IPS DF 6.9 (cell line): ENCODE results near the gene ATP13A2.

ENCODE experiments used
- DNase-seq: peaks from one replicate; pipeline ENCODE4 v3.0.0-alpha.2; 2013; ENCODE audit warnings: low read depth, low spot score
- H3K27ac ChIP-seq: one replicate; pipeline ENCODE4 v1.5.1; 2013; ENCODE audit warnings: low read length, control low read depth
- H3K27me3 ChIP-seq: 2 replicates; pipeline ENCODE4 v1.6.1; 2013; ENCODE audit warnings: mild to moderate bottlenecking, low read length; ENCODE audit not compliant: control insufficient read depth, insufficient read depth
- H3K36me3 ChIP-seq: 2 replicates; pipeline ENCODE4 v1.6.1; 2013; ENCODE audit warnings: low read length; ENCODE audit not compliant: control insufficient read depth, insufficient read depth
- H3K4me1 ChIP-seq: 2 replicates; pipeline ENCODE4 v1.6.1; 2013; ENCODE audit warnings: low read length; ENCODE audit not compliant: control insufficient read depth, insufficient read depth
- H3K4me3 ChIP-seq: 2 replicates; pipeline ENCODE4 v1.5.1; 2013; ENCODE audit warnings: mild to moderate bottlenecking, low read length
- H3K9me3 ChIP-seq: 2 replicates; pipeline ENCODE4 v1.6.1; 2013; ENCODE audit warnings: low read length, inconsistent platforms; ENCODE audit not compliant: control insufficient read depth, insufficient read depth
- WGBS: extraction: QIAGEN DNeasy Blood & Tissue Kit; methylation state at CpG from one replicate; pipeline ENCODE4 v1.1.7; 2013; ENCODE audit warnings: mixed read lengths, missing lambda C conversion rate; ENCODE audit not compliant: insufficient read length, insufficient coverage; 5-methylcytosine and 5-hydroxymethylcytosine counted together

Gene ATP13A2

GRCh38 chr1:17011439-17012307, at the start of gene ATP13A2:
TSS of gene ATP13A2 (minus strand) at chr1:17011928. CDS start at chr1:17011738, 190 bp downstream.
- DNase-seq = peak; percentile 74
- Histone ChIP-seq H3K36me3 (no peaks in the 10 kb centered on the region), H3K9me3 (no peaks in the 10 kb centered on the region), H3K4me1 (peaks cover 20% of the 10 kb centered on the region), H3K27ac (no peak within 1 kb of the TSS), H3K27me3 (no peaks in the 10 kb centered on the region), H3K4me3 (peak within 1 kb of the TSS; percentile 89)
- WGBS = no CpG with 5 or more reads among the region's 94 CpGs

GRCh38 chr1:17061486-17061885, 49.8 kb upstream of the ATP13A2 start:
- Histone ChIP-seq H3K36me3 (no peaks in the 10 kb centered on the region), H3K27me3 (no peaks in the 10 kb centered on the region), H3K27ac (no peak overlapping the region), H3K4me3 (no peak overlapping the region), H3K9me3 (no peaks in the 10 kb centered on the region), H3K4me1 (peaks cover 3% of the 10 kb centered on the region; the same call in 1 of the 2 replicates)
- WGBS = no CpG with 5 or more reads among the region's 3 CpGs
- DNase-seq = no peak

GRCh38 chr1:17060306-17060749, 48.6 kb upstream of the ATP13A2 start:
- DNase-seq = no peak

GRCh38 chr1:17059391-17060305, 47.9 kb upstream of the ATP13A2 start:
- no peaks in the 10 kb centered on the region for H3K27me3 ChIP-seq
- no peaks in the 10 kb centered on the region for H3K9me3 ChIP-seq
- no CpG with 5 or more reads among the region's 12 CpGs for WGBS
- H3K4me1 ChIP-seq = peaks cover 3% of the 10 kb centered on the region; the same call in 1 of the 2 replicates
- peak; percentile 70 for DNase-seq
- no peak overlapping the region for H3K4me3 ChIP-seq
- no peaks in the 10 kb centered on the region for H3K36me3 ChIP-seq
- H3K27ac ChIP-seq = no peak overlapping the region

More at GRCh38 chr1:17060306-17060749, 48.6 kb upstream of the ATP13A2 start:
- no CpG with 5 or more reads among the region's 11 CpGs for WGBS
- Histone ChIP-seq H3K4me3 (no peak overlapping the region), H3K27ac (no peak overlapping the region), H3K4me1 (peaks cover 3% of the 10 kb centered on the region; the same call in 1 of the 2 replicates), H3K36me3 (no peaks in the 10 kb centered on the region), H3K27me3 (no peaks in the 10 kb centered on the region), H3K9me3 (no peaks in the 10 kb centered on the region)

GRCh38 chr1:17056551-17056950, 44.8 kb upstream of the ATP13A2 start:
- H3K9me3 ChIP-seq = no peaks in the 10 kb centered on the region
- no peaks in the 10 kb centered on the region for H3K36me3 ChIP-seq
- H3K4me3 ChIP-seq = no peak overlapping the region
- WGBS = no CpG with 5 or more reads among the region's 4 CpGs
- no peak for DNase-seq
- no peak overlapping the region for H3K27ac ChIP-seq
- peaks cover 3% of the 10 kb centered on the region; the same call in 1 of the 2 replicates for H3K4me1 ChIP-seq
- no peaks in the 10 kb centered on the region for H3K27me3 ChIP-seq

- WGBS = no CpG with 5 or more reads among the region's 7 CpGs
- no peak overlapping the region for H3K4me3 ChIP-seq
- peaks cover 3% of the 10 kb centered on the region; the same call in 1 of the 2 replicates for H3K4me1 ChIP-seq
- no peak overlapping the region for H3K27ac ChIP-seq
- H3K9me3 ChIP-seq = no peaks in the 10 kb centered on the region
- H3K27me3 ChIP-seq = no peaks in the 10 kb centered on the region
- H3K36me3 ChIP-seq = no peaks in the 10 kb centered on the region; the same call in 1 of the 2 replicates
- DNase-seq = no peak
These were observed 44.1 kb upstream of the ATP13A2 start for GRCh38 chr1:17055801-17056200.

GRCh38 chr1:17053685-17054410, 42.1 kb upstream of the ATP13A2 start, which contains the start of gene SDHB:
TSS of gene SDHB (minus strand) at chr1:17054032. CDS start at chr1:17054019, 13 bp downstream.
- Histone ChIP-seq H3K27me3 (no peaks in the 10 kb centered on the region), H3K4me1 (no peaks in the 10 kb centered on the region), H3K4me3 (peak within 1 kb of the TSS; percentile 75), H3K27ac (no peak within 1 kb of the TSS), H3K9me3 (no peaks in the 10 kb centered on the region), H3K36me3 (peaks cover 2% of the 10 kb centered on the region; the same call in 1 of the 2 replicates)
- DNase-seq = peak; percentile 97
- no CpG with 5 or more reads among the region's 44 CpGs for WGBS

- peak overlapping the region; percentile 75 for H3K4me3 ChIP-seq
- no peak for DNase-seq
These were observed 41.5 kb upstream of the ATP13A2 start for GRCh38 chr1:17053086-17053684.

GRCh38 chr1:17052641-17053040, 40.9 kb upstream of the ATP13A2 start:
- no peak overlapping the region for H3K4me3 ChIP-seq
- H3K27ac ChIP-seq = no peak overlapping the region
- H3K9me3 ChIP-seq = no peaks in the 10 kb centered on the region
- H3K4me1 ChIP-seq = no peaks in the 10 kb centered on the region
- no peak for DNase-seq
- no peaks in the 10 kb centered on the region for H3K27me3 ChIP-seq
- H3K36me3 ChIP-seq = peaks cover 2% of the 10 kb centered on the region; the same call in 1 of the 2 replicates

More at GRCh38 chr1:17053086-17053684, 41.5 kb upstream of the ATP13A2 start:
- H3K27ac ChIP-seq = no peak overlapping the region
- no peaks in the 10 kb centered on the region for H3K9me3 ChIP-seq
- peaks cover 2% of the 10 kb centered on the region; the same call in 1 of the 2 replicates for H3K36me3 ChIP-seq
- no peaks in the 10 kb centered on the region for H3K4me1 ChIP-seq
- WGBS = no CpG with 5 or more reads among the region's 12 CpGs
- no peaks in the 10 kb centered on the region for H3K27me3 ChIP-seq
